GM12874 (cell line): ENCODE results near the gene WNK2.

Experiments
- TF ChIP-seq, protein P1 (sequence below): IDR thresholded peaks from 2 replicates; pipeline ENCODE4 v1.5.1; 2011; ENCODE audit warnings: low read depth, mild to moderate bottlenecking, control low read depth, low read length, moderate library complexity; ENCODE audit not compliant: insufficient read depth

The WNK2 gene

DNA sequence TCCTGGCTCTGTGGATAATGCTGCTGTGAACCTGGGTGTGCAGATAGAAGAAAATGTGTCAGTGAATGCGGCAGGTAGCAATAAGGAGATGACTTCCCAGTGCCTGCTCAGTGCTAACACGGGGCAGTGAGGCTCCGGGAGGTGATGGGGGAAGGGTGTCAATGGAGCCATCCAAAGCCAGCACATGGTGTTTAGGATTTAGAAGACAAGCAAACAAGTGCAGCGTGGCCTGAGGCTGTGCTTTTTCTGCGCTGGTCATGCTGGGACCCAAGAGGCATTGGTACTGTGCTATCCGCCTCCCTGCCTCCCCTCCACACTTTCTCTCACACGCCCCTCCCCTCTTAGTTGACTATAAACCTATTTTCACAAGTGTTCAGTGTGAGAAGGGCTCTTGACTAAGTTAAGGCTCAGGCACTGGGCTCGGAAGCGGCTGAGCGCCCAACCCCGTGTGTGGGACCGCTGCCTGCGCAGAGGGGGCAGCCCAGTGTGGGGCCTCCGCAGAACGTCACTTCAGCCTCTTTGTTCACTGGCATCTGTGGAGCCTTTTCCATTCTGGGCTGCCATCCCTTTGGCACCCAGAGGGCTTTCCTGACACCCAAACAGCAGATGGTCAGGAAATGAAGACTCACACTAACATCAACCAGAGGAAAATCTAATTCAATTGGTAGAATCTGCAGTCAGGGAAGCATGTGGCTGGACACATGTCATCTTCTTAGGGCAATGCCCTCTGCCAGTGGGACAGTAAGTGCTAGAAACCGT, 28.0 kb upstream of the WNK2 start:
- TF ChIP-seq, protein P1, sequence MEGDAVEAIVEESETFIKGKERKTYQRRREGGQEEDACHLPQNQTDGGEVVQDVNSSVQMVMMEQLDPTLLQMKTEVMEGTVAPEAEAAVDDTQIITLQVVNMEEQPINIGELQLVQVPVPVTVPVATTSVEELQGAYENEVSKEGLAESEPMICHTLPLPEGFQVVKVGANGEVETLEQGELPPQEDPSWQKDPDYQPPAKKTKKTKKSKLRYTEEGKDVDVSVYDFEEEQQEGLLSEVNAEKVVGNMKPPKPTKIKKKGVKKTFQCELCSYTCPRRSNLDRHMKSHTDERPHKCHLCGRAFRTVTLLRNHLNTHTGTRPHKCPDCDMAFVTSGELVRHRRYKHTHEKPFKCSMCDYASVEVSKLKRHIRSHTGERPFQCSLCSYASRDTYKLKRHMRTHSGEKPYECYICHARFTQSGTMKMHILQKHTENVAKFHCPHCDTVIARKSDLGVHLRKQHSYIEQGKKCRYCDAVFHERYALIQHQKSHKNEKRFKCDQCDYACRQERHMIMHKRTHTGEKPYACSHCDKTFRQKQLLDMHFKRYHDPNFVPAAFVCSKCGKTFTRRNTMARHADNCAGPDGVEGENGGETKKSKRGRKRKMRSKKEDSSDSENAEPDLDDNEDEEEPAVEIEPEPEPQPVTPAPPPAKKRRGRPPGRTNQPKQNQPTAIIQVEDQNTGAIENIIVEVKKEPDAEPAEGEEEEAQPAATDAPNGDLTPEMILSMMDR, result no peak

DNA sequence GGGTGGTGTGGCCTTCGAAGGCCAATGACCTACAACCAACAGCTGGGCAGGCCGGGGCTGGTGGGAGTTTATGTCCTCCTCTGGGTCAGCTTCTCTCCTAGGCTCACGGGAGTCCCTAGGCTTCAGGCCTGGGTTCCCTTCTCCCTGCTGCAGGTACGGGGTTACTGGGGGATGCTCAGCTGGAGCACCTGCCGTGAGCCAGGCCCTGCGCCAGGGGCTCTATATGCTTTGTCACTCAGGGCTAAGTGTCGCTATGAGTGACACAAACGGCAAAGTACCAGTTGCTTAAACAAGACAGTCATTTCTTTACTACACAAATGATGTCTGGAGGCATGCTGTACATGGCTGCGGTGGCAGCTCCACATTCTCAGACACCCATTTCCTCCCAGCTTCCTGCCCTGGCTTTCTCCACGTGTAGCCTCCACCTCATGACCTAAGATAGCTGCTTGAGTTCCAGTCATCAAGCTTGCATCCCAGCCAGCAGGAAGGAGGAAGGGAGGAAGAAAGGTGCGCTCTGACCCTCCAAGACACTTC, 27.4 kb upstream of the WNK2 start:
- TF ChIP-seq, protein P1, result no peak

DNA sequence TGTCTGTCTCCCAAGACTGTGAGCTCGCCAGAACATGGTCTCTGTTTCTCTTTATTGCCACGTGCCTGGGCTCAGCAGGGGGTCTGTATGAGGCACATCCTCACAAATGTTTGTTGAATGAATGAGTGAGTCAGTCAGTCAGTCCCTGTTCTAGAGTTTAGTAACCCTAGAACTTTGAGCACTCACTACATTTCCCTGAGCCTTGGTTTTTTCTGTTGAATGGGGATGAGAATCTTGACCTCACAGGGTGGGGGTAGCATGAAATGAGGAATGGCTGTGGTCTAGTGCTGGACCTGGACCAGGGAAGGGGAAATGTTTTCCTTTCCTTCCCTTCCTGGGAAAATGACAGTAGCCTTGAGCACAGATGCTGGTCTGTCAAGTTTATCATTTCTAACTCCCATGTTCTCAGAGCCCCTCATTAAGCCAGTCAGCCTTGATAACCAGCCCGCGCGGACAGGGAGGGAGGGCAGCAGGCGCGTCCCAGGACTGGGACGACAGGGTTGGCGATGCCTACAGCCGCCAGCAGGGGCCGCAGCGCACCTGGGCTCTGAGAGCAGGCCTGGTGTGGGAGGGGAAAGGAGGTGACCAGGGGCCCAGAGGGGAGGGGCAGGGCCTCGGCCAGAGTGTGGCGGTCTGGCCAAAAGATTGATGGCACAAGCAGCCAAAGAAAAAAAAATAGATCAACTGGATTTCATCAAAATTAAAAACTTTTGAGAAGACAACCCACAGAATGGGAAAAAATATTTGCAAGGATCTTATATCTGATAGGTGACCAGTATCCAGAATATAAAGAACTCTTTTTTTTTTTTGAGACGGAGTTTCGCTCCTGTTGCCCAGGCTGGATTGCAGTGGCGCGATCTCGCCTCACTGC, 24.1 kb upstream of the WNK2 start:
- TF ChIP-seq, protein P1, result peak; percentile 99

DNA sequence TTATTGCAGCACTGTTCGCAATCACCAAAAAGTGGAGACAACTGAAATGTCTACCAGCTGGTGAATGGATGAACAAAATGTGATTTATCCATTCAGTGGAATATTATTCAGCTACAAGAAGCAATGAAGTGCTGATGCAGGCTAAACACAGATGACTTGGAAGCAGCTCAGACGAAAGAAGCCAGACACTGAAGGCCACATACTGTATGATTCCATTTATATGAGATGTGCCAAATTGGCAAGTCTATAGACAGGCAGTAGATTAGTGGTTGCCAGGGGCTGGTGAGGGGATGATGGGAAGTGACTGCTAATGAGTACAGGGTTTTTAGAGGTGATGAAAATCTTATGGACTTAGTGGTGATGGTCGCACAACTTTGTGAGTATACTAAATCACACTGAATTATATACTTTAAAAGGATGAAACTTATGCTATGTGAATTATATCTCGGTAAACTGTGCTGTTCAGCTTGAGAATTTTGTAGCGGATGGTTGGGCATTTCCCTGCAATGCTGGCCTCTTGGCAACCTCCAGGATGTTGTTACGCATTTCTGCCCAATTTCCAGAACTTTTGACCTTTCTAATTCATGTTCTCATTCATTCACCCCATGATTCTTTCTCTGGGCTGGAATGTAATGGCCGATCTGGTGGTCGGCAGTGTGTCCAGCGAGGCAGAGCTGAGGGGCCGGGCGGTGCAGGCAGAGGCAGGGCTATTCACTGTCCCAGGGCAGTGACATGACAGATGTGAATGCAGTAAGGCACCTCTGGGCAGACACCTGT, 22.0 kb upstream of the WNK2 start:
- TF ChIP-seq, protein P1, result no peak

DNA sequence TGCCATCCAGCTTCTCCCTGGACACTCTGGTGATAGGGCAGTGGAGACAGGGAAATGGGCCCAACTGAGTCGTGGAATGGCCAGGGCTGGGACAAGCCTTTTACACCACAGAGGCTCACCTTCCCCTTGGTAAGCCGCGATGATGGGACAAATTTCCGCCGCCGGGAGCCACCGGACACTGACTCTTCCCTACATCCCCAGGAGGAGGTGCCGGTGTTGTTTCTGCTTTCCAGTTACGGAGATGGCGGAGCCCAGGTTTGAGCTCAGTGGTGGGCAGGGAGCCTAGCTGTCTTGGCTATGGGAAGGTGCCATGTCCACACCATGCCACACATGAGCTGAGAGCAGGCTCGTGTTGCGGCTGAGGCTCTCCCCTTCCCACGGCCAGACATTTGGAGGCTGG, 19.9 kb upstream of the WNK2 start:
- TF ChIP-seq, protein P1, result no peak

DNA sequence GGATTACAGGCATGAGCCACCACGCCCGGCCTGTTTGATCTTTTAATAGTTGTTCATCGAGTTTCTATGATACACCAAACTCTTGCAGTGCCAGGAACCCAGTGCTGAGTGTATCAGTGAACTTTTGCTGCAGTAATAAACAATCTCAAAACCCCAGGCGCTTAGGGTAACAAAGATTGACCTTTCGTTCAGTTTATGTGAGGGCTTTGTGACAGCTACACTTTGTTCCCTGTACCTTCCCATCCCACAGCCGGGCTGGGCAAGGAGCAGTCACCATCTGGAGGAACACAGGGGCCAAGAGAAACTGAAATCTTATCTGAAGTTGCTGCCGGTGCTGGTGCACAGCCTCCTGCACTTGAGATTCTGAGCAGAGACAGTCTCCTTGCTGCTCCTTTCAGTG, 17.2 kb upstream of the WNK2 start:
- TF ChIP-seq, protein P1, result no peak

DNA sequence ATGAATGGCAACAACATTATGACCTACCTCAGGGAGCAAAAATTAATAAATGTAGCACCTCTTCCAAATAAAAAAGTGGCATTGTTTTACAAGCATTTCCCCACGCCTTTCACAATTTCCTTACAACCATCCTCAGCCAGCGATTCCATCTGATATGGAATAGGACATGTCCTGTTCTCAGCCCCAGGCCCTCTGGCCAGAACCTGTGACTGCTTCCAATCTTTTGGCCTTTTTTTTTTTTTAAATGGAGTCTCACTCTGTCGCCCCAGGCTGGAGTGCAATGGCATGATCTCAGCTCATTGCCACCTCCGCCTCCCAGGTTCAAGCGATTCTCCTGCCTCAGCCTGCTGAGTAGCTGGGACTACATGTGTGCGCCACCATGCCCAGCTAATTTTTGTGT, 16.8 kb upstream of the WNK2 start:
- TF ChIP-seq, protein P1, result no peak
